ENCODE measurements around the gene ZNF845. TPM values are rescaled to one million over a fixed set of nuclear protein-coding genes. Genes with fewer than 3 reads are reported as not detected.

ZNF845 gene
- total RNA-seq, result 1 to 10 TPM; 7.5 to 8.0 TPM
- 6.7 TPM for polyA plus RNA-seq (2013, experiment 1 of 2)
- 6.9 TPM for polyA plus RNA-seq (2013, experiment 2 of 2)
- 16.8 to 104 (median 57.5) reads per million in 172 experiments for total RNA-seq

DNA sequence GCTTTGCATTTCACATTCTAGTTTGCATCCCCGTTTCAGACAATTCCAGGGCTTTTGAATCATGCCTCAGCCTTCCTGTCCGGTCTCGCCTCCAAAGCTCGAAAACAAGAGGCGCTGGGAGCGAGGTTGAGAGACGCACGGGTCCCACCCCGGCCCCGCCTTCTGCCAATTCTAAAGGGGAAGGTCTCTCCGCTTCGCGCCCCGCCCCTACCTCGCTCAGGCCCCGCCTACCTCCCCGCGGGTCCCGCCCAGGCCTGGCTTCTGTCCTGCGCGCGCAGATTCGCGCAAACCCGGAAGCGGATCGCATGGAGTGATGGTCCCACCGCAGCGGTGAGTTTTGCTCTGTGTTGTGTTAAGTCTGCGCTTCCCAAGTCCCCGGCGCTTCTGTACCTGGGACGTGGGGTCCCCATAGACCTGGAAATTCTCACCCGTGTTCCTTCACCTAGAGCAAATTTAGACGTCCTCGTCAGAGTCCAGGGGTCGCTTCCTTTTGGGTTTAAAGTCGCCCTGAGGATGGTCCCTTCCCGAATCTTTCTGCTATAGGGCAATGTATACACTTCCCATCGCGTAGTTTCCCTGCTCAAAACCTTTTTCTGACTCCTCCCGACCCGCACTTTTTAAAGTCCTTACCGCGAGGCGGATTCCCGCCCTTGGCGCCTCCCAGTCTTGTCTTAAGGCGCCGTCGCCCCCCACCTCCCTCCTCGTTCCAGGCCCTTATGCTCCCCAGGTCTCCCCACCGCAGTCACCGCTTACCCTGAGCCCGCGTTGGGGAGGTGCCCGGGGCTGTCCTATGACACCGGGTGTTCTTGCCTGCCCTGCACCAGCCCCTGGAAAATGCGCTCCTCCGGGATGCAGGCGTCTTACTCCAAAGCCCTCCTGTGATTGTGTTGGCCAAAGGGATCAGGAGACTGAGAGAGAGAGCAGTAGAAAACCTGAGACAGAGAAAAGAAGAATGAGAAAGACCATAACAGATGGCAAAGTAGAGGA, at the start of gene ZNF845:
Gene ZNF845, plus strand, starts transcription at position 287 of the 987 bp plus-strand sequence. CDS start 7,559 bp downstream, outside the sequence.
- H3K27ac ChIP-seq (ENCODE audit: low read depth in 1 of 2, low read length in 2 of 2), result peak within 1 kb of the TSS in 1 of 2 donors; percentile 72
- H3K9me3 Mint-ChIP-seq, result peaks cover 3% of the 10 kb centered on the region
- peak within 1 kb of the TSS; percentile 95 for H3K4me3 Mint-ChIP-seq
- peaks cover 0 to 4% of the 10 kb centered on the region in 2 experiments for H3K27me3 ChIP-seq (ENCODE audit: control insufficient read depth in 1 of 2, insufficient read depth in 2 of 2, low read length in 2 of 2)
- peaks cover 22% of the 10 kb centered on the region for H3K4me1 Mint-ChIP-seq (ENCODE audit: low read depth)
- peaks cover 13 to 43% of the 10 kb centered on the region in 2 experiments for H3K9me3 ChIP-seq (ENCODE audit: control insufficient read depth in 1 of 2, insufficient read depth in 1 of 2, low read length in 2 of 2)
- H3K36me3 ChIP-seq (ENCODE audit: insufficient read depth, low read length), result peaks cover 7% of the 10 kb centered on the region
- DNase-seq (peak; percentile 91 to 99 (median 95)), ATAC-seq (ENCODE audit: poor library complexity) (peak; percentile 97)
- peak within 1 kb of the TSS; percentile 84 for H3K27ac Mint-ChIP-seq
- H3K36me3 Mint-ChIP-seq (ENCODE audit: low read depth), result peaks cover 55% of the 10 kb centered on the region
- ChIA-PET POLR2A (interaction anchor here (0.9 to 1.3 kb wide), 8 partner anchors 33 to 1285 kb away, joined by 3 to 5 read pairs (median 4); partner anchors contain the start of genes MBOAT7, ZNF347, ZNF432 and ZNF765), CTCF (interaction anchor here (0.6 to 1.0 kb wide), 2 partner anchors 26 to 92 kb away, joined by 3 to 4 read pairs; no protein-coding TSS in a partner anchor)
- peak within 1 kb of the TSS; percentile 82 for H3K4me3 ChIP-seq (ENCODE audit: low read length)
- peaks cover 8% of the 10 kb centered on the region for H3K27me3 Mint-ChIP-seq
- intact Hi-C loops (cut with DNase I, micrococcal nuclease), result loop anchor here (1.0 to 10.0 kb wide), 8 partner anchors 32 to 389 kb away; partner anchors contain the start of genes ZNF525 (in 2 of the 2), ZNF160 (in 1 of the 2), ZNF765 (in 1 of the 2) and ZNF813 (in 1 of the 2)
- H3K4me1 ChIP-seq (ENCODE audit: insufficient read depth, low read length), result peaks cover 17% of the 10 kb centered on the region
- TF ChIP-seq, protein P1, sequence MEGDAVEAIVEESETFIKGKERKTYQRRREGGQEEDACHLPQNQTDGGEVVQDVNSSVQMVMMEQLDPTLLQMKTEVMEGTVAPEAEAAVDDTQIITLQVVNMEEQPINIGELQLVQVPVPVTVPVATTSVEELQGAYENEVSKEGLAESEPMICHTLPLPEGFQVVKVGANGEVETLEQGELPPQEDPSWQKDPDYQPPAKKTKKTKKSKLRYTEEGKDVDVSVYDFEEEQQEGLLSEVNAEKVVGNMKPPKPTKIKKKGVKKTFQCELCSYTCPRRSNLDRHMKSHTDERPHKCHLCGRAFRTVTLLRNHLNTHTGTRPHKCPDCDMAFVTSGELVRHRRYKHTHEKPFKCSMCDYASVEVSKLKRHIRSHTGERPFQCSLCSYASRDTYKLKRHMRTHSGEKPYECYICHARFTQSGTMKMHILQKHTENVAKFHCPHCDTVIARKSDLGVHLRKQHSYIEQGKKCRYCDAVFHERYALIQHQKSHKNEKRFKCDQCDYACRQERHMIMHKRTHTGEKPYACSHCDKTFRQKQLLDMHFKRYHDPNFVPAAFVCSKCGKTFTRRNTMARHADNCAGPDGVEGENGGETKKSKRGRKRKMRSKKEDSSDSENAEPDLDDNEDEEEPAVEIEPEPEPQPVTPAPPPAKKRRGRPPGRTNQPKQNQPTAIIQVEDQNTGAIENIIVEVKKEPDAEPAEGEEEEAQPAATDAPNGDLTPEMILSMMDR (IDR thresholded peaks at IDR 0.05), result no peak

DNA sequence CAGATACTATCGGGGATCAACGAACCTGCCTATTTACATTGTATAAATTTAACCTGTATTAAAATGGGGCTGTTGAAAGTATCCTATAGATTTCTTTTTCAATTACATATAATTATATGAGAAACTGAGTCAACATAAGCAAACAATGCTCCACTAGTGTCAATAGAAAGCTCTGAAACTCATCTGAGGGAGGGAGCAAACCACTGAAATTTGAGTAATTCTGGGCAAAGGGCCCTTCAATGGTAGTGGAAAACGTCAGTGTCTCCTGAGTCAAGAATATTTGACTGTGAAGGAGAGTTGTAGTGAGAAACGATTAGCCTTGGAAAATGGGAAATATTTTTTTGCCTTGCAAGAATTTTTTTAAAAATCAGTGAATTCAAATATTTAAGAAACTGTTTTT, 48.5 kb upstream of the ZNF845 start:
- Histone ChIP-seq H3K4me3 (ENCODE audit: low read length) (no peak overlapping the region), H3K4me1 (ENCODE audit: insufficient read depth, low read length) (no peaks in the 10 kb centered on the region), H3K9me3 (ENCODE audit: control insufficient read depth in 1 of 2, insufficient read depth in 1 of 2, low read length in 2 of 2) (peaks cover 6 to 34% of the 10 kb centered on the region in 2 experiments), H3K27me3 (ENCODE audit: control insufficient read depth in 1 of 2, insufficient read depth in 2 of 2, low read length in 2 of 2) (no peaks in the 10 kb centered on the region), H3K36me3 (ENCODE audit: insufficient read depth, low read length) (no peaks in the 10 kb centered on the region), H3K27ac (ENCODE audit: low read depth in 1 of 2, low read length in 2 of 2) (no peak overlapping the region)
- ATAC-seq (ENCODE audit: poor library complexity), result no peak
- ChIA-PET CTCF (no interaction called here), POLR2A (no interaction called here)
- Mint-ChIP-seq H3K27me3 (no peaks in the 10 kb centered on the region), H3K4me1 (ENCODE audit: low read depth) (no peaks in the 10 kb centered on the region), H3K4me3 (no peak overlapping the region), H3K27ac (no peak overlapping the region), H3K36me3 (ENCODE audit: low read depth) (no peaks in the 10 kb centered on the region), H3K9me3 (no peaks in the 10 kb centered on the region)
- intact Hi-C loops (cut with DNase I, micrococcal nuclease), result no loop called here
- TF ChIP-seq, protein P1 (IDR thresholded peaks at IDR 0.05), result no peak
- DNase-seq, result no peak

DNA sequence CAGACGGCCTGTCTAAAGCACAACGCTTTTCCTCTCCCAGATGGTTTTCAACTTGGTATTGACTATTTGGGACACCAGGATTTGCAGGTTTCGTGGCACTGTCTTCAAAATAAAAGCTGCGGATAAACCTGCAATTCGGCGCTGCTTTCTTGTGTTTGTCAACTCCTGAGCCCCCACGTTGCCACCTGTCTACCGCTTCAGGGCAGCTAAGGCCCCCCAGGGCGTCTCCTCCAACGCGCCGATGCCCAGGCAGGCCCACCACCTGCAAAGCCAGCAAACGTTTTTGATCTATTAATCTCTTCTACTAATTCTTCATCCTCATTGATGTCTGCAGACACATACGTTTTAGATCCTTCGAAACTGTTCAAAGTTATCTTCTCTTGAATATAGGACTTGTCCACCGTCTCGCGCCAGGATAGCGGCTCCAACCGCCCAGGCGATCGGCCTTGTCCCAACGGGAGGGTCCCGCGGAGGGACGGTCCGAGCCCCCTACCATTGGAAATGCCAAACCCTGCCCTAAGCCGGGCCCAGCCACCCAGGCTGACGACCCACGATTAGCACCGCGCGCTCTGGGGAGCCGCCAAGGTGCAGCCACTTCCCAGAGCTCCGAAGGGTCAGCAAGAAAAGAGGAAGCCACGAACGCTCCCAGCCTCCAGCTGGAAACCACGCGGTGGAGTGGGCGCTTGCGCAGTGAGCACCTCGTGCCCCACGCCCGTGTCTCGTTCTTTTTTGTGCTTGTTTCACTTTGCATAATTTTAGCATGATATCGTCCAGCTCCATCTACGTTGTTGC, 42.6 kb upstream of the ZNF845 start:
- intact Hi-C loops (cut with DNase I, micrococcal nuclease), result no loop called here
- H3K27ac Mint-ChIP-seq, result no peak overlapping the region

More for the DNA sequence above, 42.6 kb upstream of the ZNF845 start:
- H3K9me3 Mint-ChIP-seq, result peaks cover 14% of the 10 kb centered on the region
- TF ChIP-seq, protein P1 (IDR thresholded peaks at IDR 0.05), result no peak
- ATAC-seq (ENCODE audit: poor library complexity) (no peak), DNase-seq (no peak)
- ChIA-PET POLR2A (no interaction called here), CTCF (no interaction called here)
- Histone ChIP-seq H3K9me3 (ENCODE audit: control insufficient read depth in 1 of 2, insufficient read depth in 1 of 2, low read length in 2 of 2) (peaks cover 36 to 47% of the 10 kb centered on the region in 2 experiments), H3K4me3 (ENCODE audit: low read length) (no peak overlapping the region), H3K27me3 (ENCODE audit: control insufficient read depth in 1 of 2, insufficient read depth in 2 of 2, low read length in 2 of 2) (no peaks in the 10 kb centered on the region), H3K27ac (ENCODE audit: low read depth in 1 of 2, low read length in 2 of 2) (no peak overlapping the region), H3K36me3 (ENCODE audit: insufficient read depth, low read length) (no peaks in the 10 kb centered on the region), H3K4me1 (ENCODE audit: insufficient read depth, low read length) (no peaks in the 10 kb centered on the region)
- peaks cover 9% of the 10 kb centered on the region for H3K36me3 Mint-ChIP-seq (ENCODE audit: low read depth)
- H3K4me3 Mint-ChIP-seq, result no peak overlapping the region
- H3K4me1 Mint-ChIP-seq (ENCODE audit: low read depth), result no peaks in the 10 kb centered on the region
- no peaks in the 10 kb centered on the region for H3K27me3 Mint-ChIP-seq
